MM.1S (cell line): ENCODE measurements around the gene PNPLA7.

Experiments
- DNase-seq: peaks from one replicate; pipeline ENCODE4 v3.0.0-alpha.2; 2015
- H2AFZ ChIP-seq: fragments of 300-600 bp; sonication (generic); 2 replicates; pipeline ENCODE4 v1.6.0; 2016; ENCODE audit warnings: antibody characterized with exemption, low read length
- H3F3A ChIP-seq: fragments of 300-600 bp; sonication (generic); 2 replicates; pipeline ENCODE4 v1.6.1; 2016; ENCODE audit warnings: mild to moderate bottlenecking, antibody characterized with exemption, low read length, moderate library complexity, mixed read lengths; ENCODE audit not compliant: insufficient read depth
- H3K27ac ChIP-seq: fragments of 300-600 bp; sonication (generic); 2 replicates; pipeline ENCODE4 v1.5.1; 2016; ENCODE audit warnings: mild to moderate bottlenecking, low read length
- H3K27me3 ChIP-seq: fragments of 300-600 bp; sonication (generic); replicated peaks from 2 replicates; pipeline ENCODE4 v1.6.0; 2016; ENCODE audit warnings: low read length; ENCODE audit not compliant: insufficient read depth
- H3K36me3 ChIP-seq: fragments of 300-600 bp; sonication (generic); replicated peaks from 2 replicates; pipeline ENCODE4 v1.6.1; 2016; ENCODE audit warnings: mild to moderate bottlenecking, low read length, mixed read lengths; ENCODE audit not compliant: insufficient read depth
- H3K4me1 ChIP-seq: fragments of 300-600 bp; sonication (generic); 2 replicates; pipeline ENCODE4 v1.6.1; 2016; ENCODE audit warnings: low read length, mixed read lengths
- H3K4me2 ChIP-seq: fragments of 300-600 bp; sonication (generic); 2 replicates; pipeline ENCODE4 v1.6.0; 2016; ENCODE audit warnings: low read depth, low read length
- H3K4me3 ChIP-seq: fragments of 300-600 bp; sonication (generic); 2 replicates; pipeline ENCODE4 v1.5.1; 2016; ENCODE audit warnings: low read length, mixed read lengths
- H3K79me2 ChIP-seq: fragments of 300-600 bp; sonication (generic); 2 replicates; pipeline ENCODE4 v1.6.1; 2016; ENCODE audit warnings: mixed run types, low read length, mixed read lengths
- H3K9ac ChIP-seq: fragments of 300-600 bp; sonication (generic); 2 replicates; pipeline ENCODE4 v1.6.1; 2016; ENCODE audit warnings: low read length, mixed read lengths
- H3K9me2 ChIP-seq: fragments of 300-600 bp; sonication (generic); replicated peaks from 2 replicates; pipeline ENCODE4 v1.6.1; 2016; ENCODE audit warnings: mild to moderate bottlenecking, low read length, mixed read lengths; ENCODE audit not compliant: insufficient read depth
- H3K9me3 ChIP-seq: fragments of 300-600 bp; sonication (generic); replicated peaks from 2 replicates; pipeline ENCODE4 v1.6.1; 2016; ENCODE audit warnings: mild to moderate bottlenecking, low read length, mixed read lengths; ENCODE audit not compliant: insufficient read depth
- H4K20me1 ChIP-seq: fragments of 300-600 bp; sonication (generic); 2 replicates; pipeline ENCODE4 v1.6.1; 2016; ENCODE audit warnings: mild to moderate bottlenecking, low read length, moderate library complexity, mixed read lengths; ENCODE audit not compliant: insufficient read depth
- CTCF ChIP-seq: fragments of 300-600 bp; sonication (generic); IDR thresholded peaks from 2 replicates; pipeline ENCODE4 v1.5.1; 2016; ENCODE audit warnings: antibody characterized with exemption, low read length, mixed read lengths
- EZH2 ChIP-seq: fragments of 300-600 bp; sonication (generic); optimal IDR thresholded peaks from 2 replicates; pipeline ENCODE3; 2017; ENCODE audit warnings: low read depth, mild to moderate bottlenecking, antibody characterized with exemption, low read length, mixed read lengths
- EZH2phosphoT487 ChIP-seq: fragments of 300-600 bp; sonication (generic); IDR thresholded peaks from 2 replicates; pipeline ENCODE4 v1.6.1; 2018; ENCODE audit warnings: antibody characterized with exemption, low read length

The PNPLA7 gene

GRCh38 chr9:137456864-137457405, 93.3 kb downstream of the PNPLA7 start:
- H3K9ac ChIP-seq: no peak overlapping the region
- H3K4me3 ChIP-seq: no peak overlapping the region
- H3K4me2 ChIP-seq: no peak overlapping the region
- no peaks in the 10 kb centered on the region; the same call in 1 of the 2 replicates for H3K36me3 ChIP-seq
- H3K9me3 ChIP-seq: no peaks in the 10 kb centered on the region
- H3K79me2 ChIP-seq: peaks cover 5% of the 10 kb centered on the region; the same call in 1 of the 2 replicates
- H4K20me1 ChIP-seq: no peaks in the 10 kb centered on the region
- TF ChIP-seq EZH2phosphoT487: no peak
- no peak for TF ChIP-seq EZH2
- no peak for TF ChIP-seq CTCF
- no peak overlapping the region for H2AFZ ChIP-seq
- H3K9me2 ChIP-seq: no peaks in the 10 kb centered on the region
- no peaks in the 10 kb centered on the region for H3K27me3 ChIP-seq
- no peak for DNase-seq
- peaks cover 12% of the 10 kb centered on the region; the same call in 1 of the 2 replicates for H3K4me1 ChIP-seq
- H3F3A ChIP-seq: no peaks in the 10 kb centered on the region
- H3K27ac ChIP-seq: no peak overlapping the region

DNA sequence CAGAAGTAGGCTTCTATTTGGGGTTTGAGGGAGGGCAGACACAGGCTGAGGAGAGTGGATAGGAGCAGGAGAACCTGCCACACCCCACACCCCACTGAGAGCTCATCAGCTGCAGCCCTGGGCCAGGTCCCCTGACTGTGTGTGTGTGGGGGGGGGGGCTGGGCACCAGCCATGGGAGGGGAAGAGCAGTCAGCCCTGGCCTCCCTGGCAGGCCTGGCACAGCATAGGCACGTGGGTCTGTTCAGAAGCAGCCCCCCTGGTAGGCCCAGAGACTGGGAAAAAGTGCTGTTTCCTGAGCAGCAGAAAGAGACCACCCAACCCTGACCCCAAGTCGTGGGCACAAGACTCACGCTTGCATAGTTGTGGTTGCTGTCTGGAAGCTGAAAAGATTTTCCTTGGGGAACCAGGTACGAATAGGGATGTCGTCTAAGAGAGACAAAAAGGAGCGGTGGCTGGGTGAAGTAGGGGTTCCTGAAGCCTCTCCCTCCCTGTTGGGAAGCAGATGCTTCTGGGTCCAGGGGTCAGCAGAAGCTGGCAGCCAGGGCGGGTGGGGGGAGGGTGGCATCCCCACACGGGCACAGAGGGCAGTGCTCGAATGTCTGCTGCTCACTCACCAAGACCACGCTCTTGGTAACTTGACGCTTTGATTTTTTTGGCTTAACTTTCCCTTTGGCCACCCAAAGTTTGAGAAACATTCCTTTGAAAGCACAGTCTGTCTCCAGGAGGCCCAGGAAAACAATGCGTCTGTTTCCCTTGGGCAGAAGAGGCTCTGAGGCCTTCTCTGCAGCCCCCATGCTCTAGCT, 93.9 kb downstream of the PNPLA7 start:
- Histone ChIP-seq H3K9me3 (no peaks in the 10 kb centered on the region), H3K27me3 (no peaks in the 10 kb centered on the region), H3F3A (no peaks in the 10 kb centered on the region), H3K4me2 (no peak overlapping the region), H3K27ac (no peak overlapping the region), H2AFZ (no peak overlapping the region), H3K79me2 (peaks cover 5% of the 10 kb centered on the region; the same call in 1 of the 2 replicates), H3K4me3 (no peak overlapping the region), H3K9me2 (no peaks in the 10 kb centered on the region), H3K36me3 (no peaks in the 10 kb centered on the region; the same call in 1 of the 2 replicates), H3K9ac (no peak overlapping the region), H4K20me1 (no peaks in the 10 kb centered on the region), H3K4me1 (peaks cover 12% of the 10 kb centered on the region; the same call in 1 of the 2 replicates)
- no peak for DNase-seq
- no peak for TF ChIP-seq CTCF
- TF ChIP-seq EZH2phosphoT487: no peak

DNA sequence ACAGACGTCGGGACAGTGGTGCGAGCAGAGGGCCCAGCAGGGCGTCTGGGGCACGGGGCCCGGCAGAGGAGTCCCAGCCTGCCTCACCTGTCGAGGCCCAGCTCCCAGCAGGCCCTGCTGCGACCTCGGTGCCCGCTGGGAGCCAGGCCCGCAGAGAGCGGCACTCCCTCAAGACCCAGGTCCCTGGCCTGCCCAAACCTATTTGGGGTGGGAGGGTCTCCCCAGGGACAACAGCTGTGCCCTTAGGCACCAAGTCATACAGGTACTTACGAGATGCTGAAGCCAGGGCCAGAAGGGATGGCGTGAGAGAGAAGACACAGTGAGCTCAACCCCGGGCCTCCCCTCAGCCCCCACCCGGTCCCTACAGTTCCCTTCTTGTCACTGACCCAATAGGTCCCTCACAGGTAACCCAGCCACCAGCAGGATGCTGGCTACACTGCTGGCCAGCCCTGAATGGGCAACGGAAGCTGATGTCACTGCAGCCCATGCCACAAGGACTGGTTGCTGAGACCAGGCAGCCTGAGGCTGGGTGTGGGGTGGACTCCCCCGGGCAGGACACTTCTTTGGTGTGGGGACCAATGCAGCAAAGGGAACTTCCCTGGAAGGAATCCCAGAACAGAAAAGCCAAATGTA, 94.7 kb downstream of the PNPLA7 start:
- no peak overlapping the region for H3K9ac ChIP-seq
- no peak overlapping the region for H3K4me3 ChIP-seq

More for the DNA sequence above, 94.7 kb downstream of the PNPLA7 start:
- Histone ChIP-seq H4K20me1 (no peaks in the 10 kb centered on the region), H3K9me3 (no peaks in the 10 kb centered on the region), H3K4me1 (peaks cover 12% of the 10 kb centered on the region; the same call in 1 of the 2 replicates), H3K79me2 (peaks cover 5% of the 10 kb centered on the region; the same call in 1 of the 2 replicates), H3F3A (no peaks in the 10 kb centered on the region), H3K4me2 (no peak overlapping the region), H3K9me2 (no peaks in the 10 kb centered on the region), H3K27ac (no peak overlapping the region), H2AFZ (no peak overlapping the region), H3K27me3 (no peaks in the 10 kb centered on the region), H3K36me3 (no peaks in the 10 kb centered on the region; the same call in 1 of the 2 replicates)
- TF ChIP-seq EZH2 (no peak), EZH2phosphoT487 (no peak), CTCF (no peak)
- DNase-seq: no peak
